Suprapubic skin (tissue), 3 donors: ENCODE data around the gene SERPIND1.

Source experiments
- CTCF ChIP-seq, 2 donors: fragments of 200-600 bp in 1 of 2; fragments of 450-650 bp in 1 of 2; sonication (generic) in 1 of 2; IDR thresholded peaks; one replicate each; pipeline ENCODE4 v1.5.1; 2016 to 2019; ENCODE audit warnings: antibody characterized with exemption in 2 of 2, mild to moderate bottlenecking in 1 of 2, moderate library complexity in 1 of 2
- EP300 ChIP-seq: sonication (generic); formaldehyde crosslinking; IDR thresholded peaks from one replicate; pipeline ENCODE4 v1.6.1; 2017; ENCODE audit warnings: antibody characterized with exemption
- POLR2A ChIP-seq, 2 donors: fragments of 450-650 bp; IDR thresholded peaks; one replicate each; pipeline ENCODE4 v1.6.1; 2017; ENCODE audit warnings: antibody characterized with exemption in 2 of 2, mild to moderate bottlenecking in 2 of 2, moderate library complexity in 2 of 2

GRCh38 chr22:20782083-20782482 lies 8.2 kb downstream of the SERPIND1 start:
- TF ChIP-seq CTCF (IDR thresholded peaks at IDR 0.05) (no peak), EP300 (no peak), POLR2A (IDR thresholded peaks at IDR 0.05) (no peak)
